ENCODE measurements around the gene ETAA1.

The ETAA1 gene

DNA sequence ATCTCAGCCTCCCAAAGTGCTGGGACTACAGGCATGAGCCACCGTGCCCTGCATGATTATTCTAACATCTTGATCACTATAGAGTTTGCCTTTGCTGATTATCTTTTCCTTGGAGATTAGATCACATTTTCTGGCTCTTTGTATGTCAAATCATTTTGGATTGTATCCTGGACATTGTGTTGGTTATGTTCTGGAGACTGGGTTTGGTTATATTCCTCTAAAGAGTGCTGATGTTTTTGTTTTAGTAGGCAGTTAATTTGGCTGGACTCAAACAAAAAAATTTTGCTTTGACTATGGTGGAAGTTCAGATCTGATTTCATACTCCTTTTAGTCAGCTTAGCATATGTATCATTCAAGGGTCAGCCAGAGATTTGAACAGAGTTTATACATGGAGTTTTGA lies 26.4 kb downstream of the ETAA1 start:
- H3K4me3 ChIP-seq (ENCODE audit: low read depth, low read length), result no peak overlapping the region
- DNase-seq (ENCODE audit: low read depth), result no peak

DNA sequence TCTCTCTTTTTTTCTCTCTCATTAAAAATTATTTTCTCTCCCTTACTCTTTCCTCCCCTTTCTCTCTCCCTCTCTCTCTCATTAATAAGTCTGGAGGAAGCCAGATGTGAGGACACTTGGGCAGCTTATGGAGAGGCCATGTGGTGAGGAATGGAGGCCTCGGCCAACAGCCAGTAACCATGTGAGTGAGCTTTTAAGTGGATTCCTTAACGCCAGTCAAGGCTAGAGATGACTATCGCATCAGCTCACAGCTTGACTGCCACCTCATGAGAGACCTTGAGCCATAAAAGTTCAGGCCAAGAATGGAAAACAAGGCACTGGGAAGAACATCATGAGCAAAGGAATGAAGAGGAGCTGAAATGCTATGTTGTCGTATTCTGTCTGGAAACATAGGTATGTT lies 39.1 kb downstream of the ETAA1 start:
- DNase-seq (ENCODE audit: low read depth), result no peak
- H3K4me3 ChIP-seq (ENCODE audit: low read depth, low read length), result no peak overlapping the region

DNA sequence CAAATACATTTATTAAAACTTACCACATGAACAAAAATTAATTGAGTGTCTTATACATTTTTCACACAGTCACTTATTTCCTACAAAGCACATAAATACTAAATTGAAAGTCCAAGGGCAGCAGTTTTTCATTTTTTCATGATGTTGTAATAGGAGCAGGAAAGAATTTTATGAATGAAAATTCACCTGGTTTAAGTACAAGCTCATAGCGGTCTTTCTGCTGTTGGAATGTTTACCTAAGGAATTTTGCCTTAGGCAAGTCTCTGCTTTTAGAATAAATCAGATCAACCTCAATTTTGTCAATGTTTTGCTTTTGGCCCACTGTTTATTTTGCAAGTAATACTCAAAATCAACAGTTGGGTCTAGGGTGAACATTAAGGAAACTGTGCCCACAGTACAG lies 40.0 kb downstream of the ETAA1 start:
- DNase-seq (ENCODE audit: low read depth), result no peak
- no peak overlapping the region for H3K4me3 ChIP-seq (ENCODE audit: low read depth, low read length)

GRCh38 chr2:67438337-67438736 lies 41.2 kb downstream of the ETAA1 start:
- DNase-seq (ENCODE audit: low read depth), result no peak
- H3K4me3 ChIP-seq (ENCODE audit: low read depth, low read length), result no peak overlapping the region

DNA sequence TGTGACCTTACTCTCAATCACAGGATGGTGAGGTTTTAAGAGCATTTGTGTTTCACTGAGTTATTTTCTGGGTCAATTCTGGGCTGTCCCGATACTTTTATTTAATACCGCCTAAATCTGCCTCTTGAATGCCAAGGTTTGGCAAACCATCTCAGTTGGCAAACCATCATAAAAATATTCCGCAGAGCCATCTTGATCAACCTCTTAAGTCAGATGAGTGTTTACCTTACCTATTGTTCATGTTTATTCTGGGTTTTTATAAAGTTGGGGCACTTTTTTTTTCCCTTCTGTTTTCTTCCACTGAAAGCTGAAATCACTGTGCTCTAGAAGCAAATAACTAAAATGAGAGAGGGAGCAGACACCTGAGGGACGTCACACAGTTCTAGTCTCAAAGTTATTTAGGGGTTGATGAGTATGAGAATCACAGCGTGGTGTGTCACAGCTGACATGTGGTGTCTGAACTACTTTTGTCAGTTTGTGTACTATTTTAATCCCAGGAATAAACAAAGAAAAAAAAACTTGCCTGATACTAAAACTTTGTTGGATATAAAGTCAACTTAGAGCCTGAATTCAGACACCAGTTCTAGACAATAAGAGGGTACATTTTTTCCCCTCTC lies 48.6 kb downstream of the ETAA1 start:
- H3K4me3 ChIP-seq (ENCODE audit: low read depth, low read length), result no peak overlapping the region
- no peak for DNase-seq (ENCODE audit: low read depth)

GRCh38 chr2:67446491-67446911 lies 49.4 kb downstream of the ETAA1 start:
- no peak for DNase-seq (ENCODE audit: low read depth)
- no peak overlapping the region for H3K4me3 ChIP-seq (ENCODE audit: low read depth, low read length)

GRCh38 chr2:67448648-67449047 lies 51.5 kb downstream of the ETAA1 start:
- DNase-seq (ENCODE audit: low read depth), result no peak

GRCh38 chr2:67451086-67451832 lies 54.1 kb downstream of the ETAA1 start:
- no peak overlapping the region for H3K4me3 ChIP-seq (ENCODE audit: low read depth, low read length)
- DNase-seq (ENCODE audit: low read depth), result peak; percentile 81

More at GRCh38 chr2:67448648-67449047, 51.5 kb downstream of the ETAA1 start:
- no peak overlapping the region for H3K4me3 ChIP-seq (ENCODE audit: low read depth, low read length)

DNA sequence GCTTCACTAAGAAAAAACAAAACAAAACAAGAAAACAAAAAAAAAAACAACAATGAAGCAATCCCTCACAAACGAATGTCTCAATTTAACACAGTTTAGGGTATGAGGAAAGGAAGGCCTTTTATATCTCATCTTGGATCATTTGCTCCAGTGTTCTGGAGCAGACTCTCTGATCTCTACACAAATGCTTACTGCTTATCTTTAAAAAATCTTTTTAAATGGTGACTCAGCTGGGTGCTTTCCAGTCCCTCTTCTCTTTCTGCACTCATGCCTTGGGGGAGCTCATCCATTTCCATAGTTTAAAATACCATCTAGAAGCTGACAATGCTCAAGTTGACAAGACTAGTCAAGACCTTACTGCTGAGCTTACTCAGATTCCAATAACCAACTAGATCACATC lies 56.2 kb downstream of the ETAA1 start:
- DNase-seq (ENCODE audit: low read depth), result no peak
- H3K4me3 ChIP-seq (ENCODE audit: low read depth, low read length), result no peak overlapping the region

- no peak for DNase-seq (ENCODE audit: low read depth)
- H3K4me3 ChIP-seq (ENCODE audit: low read depth, low read length), result no peak overlapping the region
Observed at GRCh38 chr2:67455219-67456142, 58.3 kb downstream of the ETAA1 start.

- no peak for DNase-seq (ENCODE audit: low read depth)
- H3K4me3 ChIP-seq (ENCODE audit: low read depth, low read length), result no peak overlapping the region
Observed at GRCh38 chr2:67456428-67456827, 59.3 kb downstream of the ETAA1 start.

GRCh38 chr2:67457699-67458098 lies 60.6 kb downstream of the ETAA1 start:
- DNase-seq (ENCODE audit: low read depth), result no peak
- H3K4me3 ChIP-seq (ENCODE audit: low read depth, low read length), result no peak overlapping the region

DNA sequence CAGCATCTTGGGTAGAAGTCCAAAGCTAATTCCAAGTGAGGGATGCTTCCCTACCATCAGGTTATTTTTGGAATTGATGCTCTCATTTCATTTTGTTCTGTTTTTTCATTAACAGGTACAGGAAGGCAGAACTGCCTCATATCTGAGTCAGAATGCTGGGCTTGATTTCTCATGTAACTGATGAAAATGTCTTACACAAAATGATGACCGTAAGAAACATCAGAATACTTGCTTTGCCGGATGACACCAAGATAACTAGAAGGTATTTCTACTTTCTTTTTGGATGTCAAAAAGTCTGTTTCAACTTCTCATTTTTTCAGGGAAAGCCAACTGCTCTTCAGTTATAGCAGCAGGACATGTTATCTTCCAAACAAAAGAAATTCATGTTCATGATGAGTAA lies 62.6 kb downstream of the ETAA1 start:
- H3K4me3 ChIP-seq (ENCODE audit: low read depth, low read length), result no peak overlapping the region
- no peak for DNase-seq (ENCODE audit: low read depth)
